Tibial nerve (tissue), 4 donors: Measurements from ENCODE around the gene IFI27L2.

Experiments used
- EP300 ChIP-seq, 2 donors: sonication (generic); formaldehyde crosslinking; IDR thresholded peaks; one replicate each; pipeline ENCODE4 v1.6.1; 2017; ENCODE audit warnings: antibody characterized with exemption in 2 of 2, mild to moderate bottlenecking in 1 of 2
- POLR2A ChIP-seq, 2 donors: fragments of 450-650 bp; IDR thresholded peaks; one replicate each; pipeline ENCODE4 v1.6.1; 2017; ENCODE audit warnings: antibody characterized with exemption in 2 of 2, mild to moderate bottlenecking in 2 of 2, moderate library complexity in 2 of 2
- TF ChIP-seq, protein P1 (sequence below), 5 experiments: fragments of 200-600 bp in 3 of 5; fragments of 450-650 bp in 2 of 5; sonication (generic) in 3 of 5; IDR thresholded peaks; one replicate each; pipeline ENCODE4 v1.5.1; 2016 to 2019; ENCODE audit warnings: antibody characterized with exemption in 5 of 5, mild to moderate bottlenecking in 3 of 5, moderate library complexity in 2 of 5

DNA sequence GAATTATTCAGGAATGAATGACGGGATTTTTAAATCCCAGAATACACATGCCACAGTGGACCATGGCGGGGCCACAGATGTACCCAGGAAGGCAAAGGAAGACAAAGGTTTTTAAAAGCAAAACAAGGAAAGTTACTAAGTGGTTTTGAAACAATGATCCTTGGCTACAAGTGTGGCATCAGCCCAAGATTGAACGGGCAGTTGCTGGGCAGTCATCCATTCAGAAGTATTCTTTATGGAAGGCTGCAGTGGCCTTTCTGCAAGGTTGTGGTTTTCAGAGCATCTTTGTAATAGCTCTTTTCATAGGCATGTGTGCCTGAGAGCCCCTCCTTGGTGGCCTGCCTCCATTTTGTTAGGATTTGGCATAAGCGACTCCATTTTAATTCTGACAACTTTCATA is 32.3 kb downstream of the IFI27L2 start:
- TF ChIP-seq POLR2A (IDR thresholded peaks at IDR 0.05) (no peak), EP300 (IDR thresholded peaks at IDR 0.05) (no peak)
- TF ChIP-seq, protein P1, sequence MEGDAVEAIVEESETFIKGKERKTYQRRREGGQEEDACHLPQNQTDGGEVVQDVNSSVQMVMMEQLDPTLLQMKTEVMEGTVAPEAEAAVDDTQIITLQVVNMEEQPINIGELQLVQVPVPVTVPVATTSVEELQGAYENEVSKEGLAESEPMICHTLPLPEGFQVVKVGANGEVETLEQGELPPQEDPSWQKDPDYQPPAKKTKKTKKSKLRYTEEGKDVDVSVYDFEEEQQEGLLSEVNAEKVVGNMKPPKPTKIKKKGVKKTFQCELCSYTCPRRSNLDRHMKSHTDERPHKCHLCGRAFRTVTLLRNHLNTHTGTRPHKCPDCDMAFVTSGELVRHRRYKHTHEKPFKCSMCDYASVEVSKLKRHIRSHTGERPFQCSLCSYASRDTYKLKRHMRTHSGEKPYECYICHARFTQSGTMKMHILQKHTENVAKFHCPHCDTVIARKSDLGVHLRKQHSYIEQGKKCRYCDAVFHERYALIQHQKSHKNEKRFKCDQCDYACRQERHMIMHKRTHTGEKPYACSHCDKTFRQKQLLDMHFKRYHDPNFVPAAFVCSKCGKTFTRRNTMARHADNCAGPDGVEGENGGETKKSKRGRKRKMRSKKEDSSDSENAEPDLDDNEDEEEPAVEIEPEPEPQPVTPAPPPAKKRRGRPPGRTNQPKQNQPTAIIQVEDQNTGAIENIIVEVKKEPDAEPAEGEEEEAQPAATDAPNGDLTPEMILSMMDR (IDR thresholded peaks at IDR 0.05) = no peak
